G401 (cell line): Measurements from ENCODE around the gene FRK. TPM values are rescaled to one million over a fixed set of nuclear protein-coding genes. Genes with fewer than 3 reads are reported as not detected.
"Not testable (repeated sequence)": the region's sequence is repeated elsewhere in the genome, so short reads cannot be mapped to it uniquely, and the experiment has no call there.

Source experiments
- DNase-seq: peaks from one replicate; pipeline ENCODE4 v3.0.0-alpha.2; 2015; ENCODE audit warnings: low spot score
- in situ Hi-C: cut with HindIII; loops from 2 replicates; pipeline ENCODE4 v1.10.0; 2016; ENCODE audit warnings: low sequenced_read_pairs, mixed read lengths
- total RNA-seq: library from RNA; depleted of rRNA; stranded (reverse); fragments of >200 nt; shearing (Covaris generic); gene quantifications from 2 replicates; pipeline ENCODE4 v1.2.3, GENCODE V29; 2014; rRNA removed

FRK gene
- total RNA-seq, 1 experiment from 2014 or later = 0.14 TPM

- in situ Hi-C loops = no loop called here
- DNase-seq = no peak
Measured at GRCh38 chr6:115905471-115905870, 155.2 kb downstream of the FRK start.

- no peak for DNase-seq
- in situ Hi-C loops = no loop called here
Measured at GRCh38 chr6:115902436-115902835, 158.3 kb downstream of the FRK start.

DNA sequence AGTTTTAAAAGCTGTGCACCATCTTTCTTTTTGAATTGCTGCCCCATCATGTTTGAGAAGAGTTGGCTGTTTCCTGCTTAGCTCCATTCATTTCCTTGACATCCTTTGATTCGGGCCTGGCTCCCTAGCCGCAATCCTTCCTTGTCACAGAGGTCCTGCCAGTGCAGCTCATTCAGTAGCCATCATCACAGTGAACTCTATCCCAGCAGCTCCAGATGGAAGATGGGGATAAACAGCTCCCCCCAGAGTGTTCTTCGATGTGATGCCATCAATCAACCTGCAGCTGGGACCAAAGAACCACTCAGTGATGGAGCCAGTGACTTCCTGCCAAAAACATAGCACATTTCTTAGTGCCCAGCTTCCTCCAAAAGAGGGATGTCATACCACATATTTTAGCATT, 158.8 kb downstream of the FRK start:
- no peak for DNase-seq
- in situ Hi-C loops = no loop called here

- in situ Hi-C loops = no loop called here
- DNase-seq = no peak
Measured at GRCh38 chr6:115899730-115900282, 160.9 kb downstream of the FRK start.

DNA sequence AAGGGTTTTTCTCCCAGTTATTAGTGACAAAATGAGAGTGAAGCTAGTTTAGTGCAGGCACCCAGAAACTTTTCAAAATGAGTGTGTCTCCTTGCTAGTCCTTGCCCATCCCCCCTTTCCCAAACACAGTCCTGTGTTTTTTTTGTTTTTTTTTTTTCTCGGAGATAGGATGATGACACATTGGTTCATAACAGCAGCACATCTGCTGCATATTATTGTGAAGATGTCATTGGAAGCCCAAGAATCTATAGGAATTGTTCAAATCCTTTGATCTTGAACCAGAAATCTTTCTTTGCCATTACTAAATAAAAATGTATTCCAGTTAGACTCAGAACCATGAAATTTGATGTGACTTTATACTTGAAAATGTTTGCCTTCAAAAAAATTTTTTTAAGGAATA, 162.4 kb downstream of the FRK start:
- no peak for DNase-seq
- in situ Hi-C loops = no loop called here

- in situ Hi-C loops = no loop called here
- peak; percentile 16 for DNase-seq
Measured at GRCh38 chr6:115896538-115897129, 164.1 kb downstream of the FRK start.

DNA sequence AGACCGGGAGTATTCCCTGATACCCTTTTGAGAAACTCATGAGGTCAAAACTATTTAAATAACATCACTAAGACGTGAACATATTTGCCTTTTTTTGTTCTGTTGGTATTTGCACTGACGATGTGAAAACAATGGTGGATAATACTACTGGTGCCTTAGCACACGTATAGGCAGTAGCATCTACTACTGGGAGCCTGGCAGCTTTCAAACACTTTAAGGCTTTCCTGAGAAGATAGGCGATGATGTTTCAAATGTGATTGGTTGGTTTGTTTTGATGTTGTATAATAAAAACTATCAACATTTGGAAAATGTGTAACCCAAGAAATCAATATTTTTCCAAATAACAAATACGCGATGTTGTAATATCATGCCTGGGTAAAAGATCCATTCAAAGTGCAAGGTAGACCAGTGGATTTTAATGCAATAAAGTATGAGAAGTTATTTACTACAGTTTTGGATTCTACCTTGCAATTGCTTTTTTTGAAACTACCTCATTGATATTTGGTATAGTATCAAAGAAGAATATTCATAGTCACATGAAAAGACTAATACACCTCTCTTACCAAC, 166.2 kb downstream of the FRK start:
- in situ Hi-C loops = no loop called here
- no peak for DNase-seq

DNA sequence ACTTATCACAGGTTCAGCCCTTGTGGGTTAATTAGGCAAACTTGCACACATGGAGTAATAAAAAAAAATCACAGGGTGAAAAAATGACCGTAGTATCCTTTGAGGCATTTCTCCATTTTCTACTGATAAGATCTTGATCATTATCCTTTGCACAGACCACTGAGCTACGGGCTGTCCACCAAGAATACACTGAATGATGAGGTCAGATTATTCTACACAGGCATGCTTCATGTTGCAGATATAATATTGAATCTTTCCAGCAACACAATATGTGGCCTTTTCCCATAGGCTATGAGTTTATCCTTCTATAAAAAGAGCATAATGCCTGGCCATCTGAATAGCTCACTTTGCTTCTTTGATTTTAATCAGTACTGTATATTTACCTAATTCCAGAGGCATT, 168.9 kb downstream of the FRK start:
- DNase-seq = no peak
- in situ Hi-C loops = no loop called here

- no peak for DNase-seq
- in situ Hi-C loops = no loop called here
Measured at GRCh38 chr6:115891111-115891669, 169.5 kb downstream of the FRK start.

DNA sequence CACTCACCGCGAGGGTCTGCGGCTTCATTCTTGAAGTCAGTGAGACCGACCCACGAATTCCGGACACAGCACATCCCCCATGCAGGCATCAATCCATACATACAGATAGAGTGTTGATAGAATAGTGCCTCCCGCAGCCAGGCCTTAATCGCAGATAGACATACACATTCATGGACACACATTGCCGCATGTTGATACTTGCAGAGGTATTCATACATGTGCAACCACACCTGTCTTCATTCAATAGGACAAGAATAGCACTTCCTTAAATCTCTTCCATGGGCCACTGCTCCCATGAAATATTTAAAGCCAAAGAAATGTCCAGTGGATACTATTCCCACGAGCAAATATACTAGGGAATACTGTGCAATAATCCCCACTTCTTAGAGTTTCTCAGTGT, 170.5 kb downstream of the FRK start:
- in situ Hi-C loops = no loop called here

DNA sequence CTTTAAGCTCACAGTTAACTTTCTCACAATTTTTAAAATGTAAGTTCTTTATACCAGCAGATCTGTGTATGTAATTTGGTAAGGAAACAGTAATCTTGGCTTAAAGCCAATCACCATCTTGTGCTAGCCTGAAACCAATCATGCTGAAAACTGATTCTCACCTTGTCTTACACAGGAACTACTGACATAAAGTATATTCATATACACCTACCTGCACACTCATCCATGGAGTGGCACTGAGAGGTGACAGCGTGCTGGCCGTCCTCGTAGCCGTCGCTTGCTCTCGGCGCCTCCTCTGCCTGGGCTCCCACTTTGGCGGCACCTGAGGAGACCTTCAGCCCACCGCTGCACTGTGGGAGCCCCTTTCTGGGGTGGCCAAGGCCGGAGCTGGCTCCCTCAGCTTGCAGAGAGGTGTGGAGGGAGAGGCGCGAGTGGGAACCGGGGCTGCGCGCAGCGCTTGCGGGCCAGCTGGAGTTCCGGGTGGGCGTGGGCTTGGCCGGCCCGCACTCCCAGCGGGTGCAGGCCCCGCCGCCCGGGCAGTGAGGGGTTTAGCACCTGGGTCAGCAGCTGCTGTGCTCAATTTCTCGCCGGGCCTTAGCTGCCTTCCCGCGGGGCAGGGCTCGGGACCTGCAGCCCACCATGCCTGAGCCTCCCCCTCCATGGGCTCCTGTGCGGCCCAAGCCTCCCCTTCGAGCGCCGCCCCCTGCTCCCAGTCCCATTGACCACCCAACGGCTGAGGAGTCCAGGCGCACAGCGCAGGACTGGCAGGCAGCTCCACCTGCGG, 171.8 kb downstream of the FRK start:
- in situ Hi-C loops, DNase-seq: not testable (repeated sequence)

More for the DNA sequence above, 170.5 kb downstream of the FRK start:
- no peak for DNase-seq

DNA sequence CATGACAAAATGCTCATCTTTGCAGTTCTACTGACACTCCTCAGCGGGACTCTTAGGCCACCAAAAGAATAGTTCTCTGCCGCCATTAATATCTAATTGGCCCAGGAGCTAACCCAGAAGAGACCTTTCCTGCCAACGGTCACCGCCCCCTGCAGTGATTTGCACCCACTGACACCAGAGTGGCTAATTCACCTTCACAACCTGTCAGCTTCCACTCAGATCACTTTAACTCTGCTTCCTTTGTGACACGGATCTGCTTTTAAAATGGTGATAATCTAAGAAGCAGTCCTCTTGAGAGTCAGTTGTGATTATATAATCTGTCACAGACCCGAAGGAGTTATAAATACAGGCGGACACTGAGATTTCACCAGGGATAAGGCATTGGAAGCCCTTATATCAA, 172.8 kb downstream of the FRK start:
- in situ Hi-C loops = no loop called here
- no peak for DNase-seq

- no peak for DNase-seq
- in situ Hi-C loops = no loop called here
Measured at GRCh38 chr6:115885636-115886366, 174.9 kb downstream of the FRK start.

- no peak for DNase-seq
- in situ Hi-C loops = no loop called here
Measured at GRCh38 chr6:115882771-115883170, 177.9 kb downstream of the FRK start.

- in situ Hi-C loops = no loop called here
- no peak for DNase-seq
Measured at GRCh38 chr6:115882174-115882573, 178.5 kb downstream of the FRK start.

Other genes with a start within 250 kb of the FRK start
- gene NT5DC1, start 40.0 kb upstream of the FRK start, total RNA-seq = 8.4 and 13.5 TPM in 2 replicates
- gene COL10A1, start 65.2 kb upstream of the FRK start, total RNA-seq = not detected in 2 replicates
- gene TSPYL4, start 193.2 kb upstream of the FRK start, total RNA-seq = 10.5 and 14.0 TPM in 2 replicates
- gene TSPYL1, start 219.0 kb upstream of the FRK start, total RNA-seq = 99.1 and 131 TPM in 2 replicates